HG03066 (cell line): ENCODE results near the gene GLI1.
"Not testable (repeated sequence)": the region's sequence is repeated elsewhere in the genome, so short reads cannot be mapped to it uniquely, and the experiment has no call there.

Experiments used
- ATAC-seq: cut with Tn5 transposase; IDR thresholded peaks from one replicate; pipeline ENCODE4 v1.9.1; 2021; ENCODE audit warnings: low read depth; ENCODE audit not compliant: unreplicated experiment

Gene GLI1

GRCh38 chr12:57459750-57460467 is at the start of gene GLI1:
Gene GLI1 (plus strand): TSS chr12:57459785. CDS start chr12:57463692, 3,907 bp downstream.
- no peak for ATAC-seq

GRCh38 chr12:57410534-57410933 is 49.1 kb upstream of the GLI1 start:
- ATAC-seq, result no peak

- ATAC-seq, result not testable (repeated sequence)
These were observed 45.4 kb upstream of the GLI1 start for GRCh38 chr12:57414160-57414559.

GRCh38 chr12:57415088-57415487 is 44.5 kb upstream of the GLI1 start:
- no peak for ATAC-seq

GRCh38 chr12:57416039-57416996 is 43.3 kb upstream of the GLI1 start:
- no peak for ATAC-seq

- ATAC-seq, result no peak
These were observed 41.3 kb upstream of the GLI1 start for GRCh38 chr12:57418255-57418654.

- no peak for ATAC-seq
These were observed 40.1 kb upstream of the GLI1 start for GRCh38 chr12:57419495-57419894.

GRCh38 chr12:57420482-57420881 is 39.1 kb upstream of the GLI1 start:
- no peak for ATAC-seq

GRCh38 chr12:57426948-57427347 is 32.6 kb upstream of the GLI1 start:
- ATAC-seq, result not testable (repeated sequence)

- no peak for ATAC-seq
These were observed 30.6 kb upstream of the GLI1 start for GRCh38 chr12:57428965-57429364.

GRCh38 chr12:57429473-57430111 is 30.0 kb upstream of the GLI1 start:
- ATAC-seq, result no peak

- ATAC-seq, result peak; percentile 49
These were observed 29.3 kb upstream of the GLI1 start for GRCh38 chr12:57430112-57430930.

GRCh38 chr12:57430931-57431566 is 28.5 kb upstream of the GLI1 start, which contains the start of gene R3HDM2:
Gene R3HDM2 (minus strand): TSS chr12:57431043. CDS start chr12:57310428, 120,615 bp downstream.
- ATAC-seq, result peak; percentile 92

GRCh38 chr12:57431654-57432188 is 27.9 kb upstream of the GLI1 start:
- no peak for ATAC-seq

- ATAC-seq, result no peak
These were observed 26.2 kb upstream of the GLI1 start for GRCh38 chr12:57433370-57433769.

- ATAC-seq, result no peak
These were observed 24.9 kb upstream of the GLI1 start, which contains the start of gene INHBC for GRCh38 chr12:57434517-57435223. Gene INHBC (plus strand): TSS chr12:57434784. CDS start chr12:57434887, 103 bp downstream.

- no peak for ATAC-seq
These were observed 24.3 kb upstream of the GLI1 start for GRCh38 chr12:57435293-57435692.

- no peak for ATAC-seq
These were observed 21.2 kb upstream of the GLI1 start for GRCh38 chr12:57438400-57438799.
